Transverse colon (tissue), 4 donors: ENCODE results near the gene BRSK1. TPM values are rescaled to one million over a fixed set of nuclear protein-coding genes. Genes with fewer than 3 reads are reported as not detected.

Experiments
- DNase-seq: peaks from one replicate; pipeline ENCODE4 v3.0.0-alpha.2; 2019
- H3K27ac ChIP-seq, 4 donors: fragments of 200-600 bp; sonication (generic); 2 replicates each; pipeline ENCODE4 v1.5.1; 2016 to 2018; ENCODE audit warnings: inconsistent platforms in 4 of 4
- H3K27me3 ChIP-seq: fragments of 200-600 bp; sonication (generic); 2 replicates; pipeline ENCODE4 v1.5.1; 2017; ENCODE audit warnings: inconsistent platforms
- H3K36me3 ChIP-seq, 4 donors: fragments of 200-600 bp; sonication (generic); 2 replicates each; pipeline ENCODE4 v1.5.1; 2017 to 2019; ENCODE audit warnings: inconsistent platforms in 4 of 4
- H3K4me1 ChIP-seq, 4 donors: fragments of 200-600 bp; sonication (generic); 2 replicates each; pipeline ENCODE4 v1.5.1; 2017 to 2020; ENCODE audit warnings: inconsistent platforms in 4 of 4
- H3K4me3 ChIP-seq, 4 donors: fragments of 200-600 bp; sonication (generic); 1 replicate in 1 of 4; 2 replicates in 3 of 4; pipeline versions ENCODE4 v1.5.1 to v1.6.1; 2017 to 2019; ENCODE audit warnings: inconsistent platforms in 4 of 4
- H3K9me3 ChIP-seq, 2 donors: fragments of 200-600 bp; sonication (generic); 2 replicates each; pipeline ENCODE4 v1.5.1; 2017 to 2019; ENCODE audit warnings: inconsistent platforms in 2 of 2
- EP300 ChIP-seq: sonication (generic); formaldehyde crosslinking; IDR thresholded peaks from one replicate; pipeline ENCODE4 v1.6.1; 2017; ENCODE audit warnings: antibody characterized with exemption, low read depth
- POLR2A ChIP-seq: fragments of 450-650 bp; IDR thresholded peaks from one replicate; pipeline ENCODE4 v1.6.1; 2016; ENCODE audit warnings: antibody characterized with exemption, mild to moderate bottlenecking, moderate library complexity
- POLR2AphosphoS5 ChIP-seq, 3 donors: sonication (generic); formaldehyde crosslinking; IDR thresholded peaks; one replicate each; pipeline ENCODE4 v1.6.1; 2016; ENCODE audit warnings: antibody characterized with exemption in 3 of 3
- WGBS, 2 donors: methylation state at CpG; one replicate each; pipeline ENCODE4 v1.1.5; 2018; ENCODE audit warnings: low coverage in 1 of 2; 5-methylcytosine and 5-hydroxymethylcytosine counted together
- in situ Hi-C, 4 donors: fragments of 200-750 bp; cut with MboI; loops; one replicate each; pipeline versions ENCODE4 v1.15.0 to v1.15.1; 2017; ENCODE audit warnings: low sequenced_read_pairs in 3 of 4, low pct_ligation_motif_present in 1 of 4, low pct_unique_long_range_greater_than_20kb in 1 of 4
- intact Hi-C: fragments of 100-400 bp; cut with DNase I; formaldehyde crosslinking; loops from one replicate; pipeline ENCODE4 v1.15.1; 2023; ENCODE audit warnings: low total_unique reads
- total RNA-seq, 4 donors: library from RNA; depleted of rRNA; stranded (reverse); fragments of >200 nt; gene quantifications; one replicate each; pipeline ENCODE4 v1.1.0, GENCODE V29; 2016
- TF ChIP-seq, protein P1 (sequence below), 5 experiments: fragments of 200-600 bp in 3 of 5; fragments of 450-650 bp in 2 of 5; sonication (generic) in 3 of 5; IDR thresholded peaks; 1 replicate in 2 of 5; 2 replicates in 3 of 5; pipeline ENCODE4 v1.5.1; 2016 to 2017; ENCODE audit warnings: antibody characterized with exemption in 5 of 5, inconsistent platforms in 3 of 5, mild to moderate bottlenecking in 2 of 5, moderate library complexity in 1 of 5

The BRSK1 gene
- total RNA-seq, 4 donors from 2014 or later, result 1.4 to 17.6 (median 4.7) TPM

DNA sequence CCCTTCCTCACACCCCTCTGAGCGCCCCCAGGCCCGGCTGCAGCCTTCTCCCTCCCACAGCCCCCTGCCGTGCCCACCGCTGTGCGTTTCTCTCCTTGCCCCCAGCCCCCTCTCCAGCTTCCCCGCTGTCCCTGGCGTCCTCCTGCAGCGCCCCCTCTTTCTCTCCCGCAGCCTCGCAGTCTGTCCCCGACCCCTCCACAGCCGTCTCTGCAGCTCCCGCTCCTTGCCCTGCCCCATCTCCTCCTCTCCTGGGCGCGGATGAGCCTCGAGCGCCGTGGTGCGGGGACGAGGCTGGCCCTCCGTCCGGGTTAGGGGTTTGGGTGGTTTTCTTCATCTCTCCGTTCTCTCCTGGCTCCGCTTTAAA is 57.0 kb downstream of the BRSK1 start:
- intact Hi-C loops (loop anchor here (2.0 kb wide), 1 partner anchor 66 kb away; the partner anchor contains the start of gene UBE2S), in situ Hi-C loops (no loop called here)
- Histone ChIP-seq H3K4me3 (peak overlapping the region; percentile 20 to 96 (median 81)), H3K27ac (peak overlapping the region; percentile 83 to 99 (median 96)), H3K27me3 (no peaks in the 10 kb centered on the region), H3K9me3 (no peaks in the 10 kb centered on the region), H3K4me1 (peaks cover 6 to 39% (median 23%) of the 10 kb centered on the region in 4 donors), H3K36me3 (no peaks in the 10 kb centered on the region)
- peak; percentile 43 for DNase-seq
- 0 to 1% methylated on average over 2 to 24 of the region's 24 CpGs for WGBS, 2 donors
- TF ChIP-seq, protein P1, sequence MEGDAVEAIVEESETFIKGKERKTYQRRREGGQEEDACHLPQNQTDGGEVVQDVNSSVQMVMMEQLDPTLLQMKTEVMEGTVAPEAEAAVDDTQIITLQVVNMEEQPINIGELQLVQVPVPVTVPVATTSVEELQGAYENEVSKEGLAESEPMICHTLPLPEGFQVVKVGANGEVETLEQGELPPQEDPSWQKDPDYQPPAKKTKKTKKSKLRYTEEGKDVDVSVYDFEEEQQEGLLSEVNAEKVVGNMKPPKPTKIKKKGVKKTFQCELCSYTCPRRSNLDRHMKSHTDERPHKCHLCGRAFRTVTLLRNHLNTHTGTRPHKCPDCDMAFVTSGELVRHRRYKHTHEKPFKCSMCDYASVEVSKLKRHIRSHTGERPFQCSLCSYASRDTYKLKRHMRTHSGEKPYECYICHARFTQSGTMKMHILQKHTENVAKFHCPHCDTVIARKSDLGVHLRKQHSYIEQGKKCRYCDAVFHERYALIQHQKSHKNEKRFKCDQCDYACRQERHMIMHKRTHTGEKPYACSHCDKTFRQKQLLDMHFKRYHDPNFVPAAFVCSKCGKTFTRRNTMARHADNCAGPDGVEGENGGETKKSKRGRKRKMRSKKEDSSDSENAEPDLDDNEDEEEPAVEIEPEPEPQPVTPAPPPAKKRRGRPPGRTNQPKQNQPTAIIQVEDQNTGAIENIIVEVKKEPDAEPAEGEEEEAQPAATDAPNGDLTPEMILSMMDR (IDR thresholded peaks at IDR 0.05), result peak in 2 of 5 experiments; percentile 8 to 10
- TF ChIP-seq POLR2AphosphoS5 (IDR thresholded peaks at IDR 0.05), result no peak

DNA sequence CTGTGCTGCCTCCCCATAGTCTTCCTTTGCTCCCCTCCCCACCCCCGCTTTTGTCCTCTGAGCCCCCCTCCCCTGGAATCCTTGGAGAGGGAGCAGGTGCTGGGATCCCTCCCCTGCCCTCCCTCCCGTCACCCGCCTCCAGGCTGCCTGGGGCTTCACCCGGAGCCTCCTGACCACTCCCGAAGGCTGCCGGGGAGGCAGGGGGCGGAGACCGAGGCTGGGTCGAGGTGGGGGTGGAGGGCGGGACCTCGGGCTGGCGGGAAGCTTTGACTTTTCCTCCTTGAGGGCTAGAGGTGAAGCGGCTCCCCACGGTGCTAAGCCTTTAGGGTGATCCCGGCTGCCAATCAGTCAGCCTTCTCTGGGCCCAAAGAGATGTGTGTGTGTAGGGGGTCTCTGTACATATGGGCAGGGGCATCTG is 57.4 kb downstream of the BRSK1 start:
- peak overlapping the region; percentile 83 to 99 (median 96) for H3K27ac ChIP-seq
- peak in 1 of 3 donors; percentile 52 for TF ChIP-seq POLR2AphosphoS5 (IDR thresholded peaks at IDR 0.05)
- TF ChIP-seq EP300, result no peak
- no peaks in the 10 kb centered on the region for H3K9me3 ChIP-seq
- intact Hi-C loops, result loop anchor here (2.0 kb wide), 1 partner anchor 66 kb away; the partner anchor contains the start of gene UBE2S
- H3K4me1 ChIP-seq, result peaks cover 6 to 43% (median 27%) of the 10 kb centered on the region in 4 donors
- peak overlapping the region; percentile 20 to 96 (median 81) for H3K4me3 ChIP-seq
- H3K27me3 ChIP-seq, result no peaks in the 10 kb centered on the region
- 3% methylated on average over 12 of the region's 15 CpGs; no CpG with 5 or more reads in 1 of the 2 donors for WGBS, 2 donors
- no peaks in the 10 kb centered on the region for H3K36me3 ChIP-seq
- in situ Hi-C loops, result no loop called here
- DNase-seq, result peak; percentile 87

DNA sequence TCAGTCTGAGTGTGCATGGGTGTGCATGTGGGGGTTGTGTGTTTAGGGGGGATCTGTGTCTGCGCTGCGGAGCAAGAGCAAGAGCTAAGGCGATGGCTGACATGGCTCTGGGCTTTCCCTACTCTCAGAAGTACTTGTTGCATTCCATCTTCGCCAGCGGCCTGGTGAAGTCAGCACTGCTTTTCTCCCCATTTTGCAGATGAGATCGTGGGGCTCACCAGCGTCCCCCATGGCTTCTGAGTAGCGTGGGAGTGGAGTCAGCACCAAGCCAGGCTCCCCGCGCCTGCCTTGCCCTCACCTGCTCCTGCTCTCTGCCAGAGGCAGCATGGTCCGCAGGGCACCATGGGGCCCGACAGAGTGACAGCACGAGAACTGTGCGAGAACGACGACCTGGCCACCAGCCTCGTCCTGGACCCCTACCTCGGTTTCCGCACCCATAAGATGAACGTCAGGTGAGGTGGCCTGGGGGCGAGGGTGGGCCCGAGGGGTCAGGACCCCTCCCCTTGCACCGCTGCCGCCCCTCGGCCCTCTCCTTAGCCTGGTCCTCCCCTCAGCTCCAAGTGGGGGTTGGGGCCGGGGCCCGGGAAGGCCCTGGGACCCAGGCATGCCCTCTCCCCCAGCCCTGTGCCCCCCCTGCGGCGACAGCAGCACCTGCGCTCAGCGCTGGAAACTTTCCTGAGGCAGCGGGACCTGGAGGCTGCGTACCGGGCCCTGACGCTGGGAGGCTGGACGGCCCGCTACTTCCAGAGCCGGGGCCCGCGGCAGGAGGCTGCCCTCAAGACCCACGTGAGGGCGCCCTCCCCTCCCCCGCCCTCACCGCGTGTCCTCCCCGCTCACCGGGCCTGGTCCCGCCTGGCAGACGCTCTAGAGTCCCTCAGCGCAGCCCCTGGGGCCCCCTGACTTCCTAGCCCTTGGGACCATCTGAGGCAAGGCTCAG is 58.1 kb downstream of the BRSK1 start:
- WGBS, 2 donors, result 87 to 100% methylated on average over 2 to 50 of the region's 50 CpGs
- H3K4me1 ChIP-seq, result peaks cover 6 to 43% (median 27%) of the 10 kb centered on the region in 4 donors
- in situ Hi-C loops, result no loop called here
- no peak for TF ChIP-seq POLR2AphosphoS5 (IDR thresholded peaks at IDR 0.05)
- TF ChIP-seq POLR2A, result no peak
- no peak for TF ChIP-seq EP300
- TF ChIP-seq, protein P1 (IDR thresholded peaks at IDR 0.05), result no peak
- intact Hi-C loops, result loop anchor here (2.0 kb wide), 1 partner anchor 65 kb away; the partner anchor contains the start of gene UBE2S
- H3K4me3 ChIP-seq, result peak overlapping the region in 1 of 4 donors; percentile 96
- no peak for DNase-seq
- H3K27ac ChIP-seq, result no peak overlapping the region
- no peaks in the 10 kb centered on the region for H3K27me3 ChIP-seq
- H3K36me3 ChIP-seq, result no peaks in the 10 kb centered on the region
- H3K9me3 ChIP-seq, result no peaks in the 10 kb centered on the region

DNA sequence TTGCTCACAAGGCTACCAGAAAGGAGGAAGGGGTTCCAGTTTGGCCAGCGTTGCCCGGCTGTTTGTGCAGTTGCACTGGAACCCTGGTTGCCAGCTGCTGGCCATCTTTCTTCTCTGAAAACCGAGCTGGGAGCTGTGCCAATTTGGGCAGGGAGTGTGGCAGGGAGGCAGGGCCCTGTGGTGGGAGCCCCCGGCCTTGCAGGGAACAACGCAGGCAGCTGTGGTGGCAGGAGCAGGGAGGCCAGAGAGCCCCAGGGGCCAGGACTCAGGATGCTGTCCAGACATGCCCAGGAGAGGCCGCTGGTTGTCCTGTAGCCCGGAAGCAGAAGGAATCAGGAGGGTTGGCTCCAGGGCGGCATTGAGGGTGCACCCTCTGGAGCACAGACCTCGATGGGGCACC is 60.6 kb downstream of the BRSK1 start:
- TF ChIP-seq POLR2A (no peak), POLR2AphosphoS5 (IDR thresholded peaks at IDR 0.05) (no peak), EP300 (no peak)
- TF ChIP-seq, protein P1 (IDR thresholded peaks at IDR 0.05), result no peak
- WGBS, 2 donors, result 75% methylated on average over 9 of the region's 9 CpGs; no CpG with 5 or more reads in 1 of the 2 donors

More for the DNA sequence above, 60.6 kb downstream of the BRSK1 start:
- in situ Hi-C loops (no loop called here), intact Hi-C loops (no loop called here)
- Histone ChIP-seq H3K4me3 (no peak overlapping the region), H3K36me3 (peaks cover 0 to 4% (median 0%) of the 10 kb centered on the region in 4 donors), H3K4me1 (peaks cover 6 to 34% (median 20%) of the 10 kb centered on the region in 4 donors), H3K9me3 (no peaks in the 10 kb centered on the region), H3K27ac (no peak overlapping the region), H3K27me3 (no peaks in the 10 kb centered on the region)
- DNase-seq, result no peak
